Measurements from ENCODE around the gene OR2AG2.
"Not testable (repeated sequence)": the region's sequence is repeated elsewhere in the genome, so short reads cannot be mapped to it uniquely, and the experiment has no call there.

The OR2AG2 gene, protein sequence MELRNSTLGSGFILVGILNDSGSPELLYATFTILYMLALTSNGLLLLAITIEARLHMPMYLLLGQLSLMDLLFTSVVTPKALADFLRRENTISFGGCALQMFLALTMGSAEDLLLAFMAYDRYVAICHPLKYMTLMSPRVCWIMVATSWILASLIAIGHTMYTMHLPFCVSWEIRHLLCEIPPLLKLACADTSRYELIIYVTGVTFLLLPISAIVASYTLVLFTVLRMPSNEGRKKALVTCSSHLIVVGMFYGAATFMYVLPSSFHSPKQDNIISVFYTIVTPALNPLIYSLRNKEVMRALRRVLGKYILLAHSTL

DNA sequence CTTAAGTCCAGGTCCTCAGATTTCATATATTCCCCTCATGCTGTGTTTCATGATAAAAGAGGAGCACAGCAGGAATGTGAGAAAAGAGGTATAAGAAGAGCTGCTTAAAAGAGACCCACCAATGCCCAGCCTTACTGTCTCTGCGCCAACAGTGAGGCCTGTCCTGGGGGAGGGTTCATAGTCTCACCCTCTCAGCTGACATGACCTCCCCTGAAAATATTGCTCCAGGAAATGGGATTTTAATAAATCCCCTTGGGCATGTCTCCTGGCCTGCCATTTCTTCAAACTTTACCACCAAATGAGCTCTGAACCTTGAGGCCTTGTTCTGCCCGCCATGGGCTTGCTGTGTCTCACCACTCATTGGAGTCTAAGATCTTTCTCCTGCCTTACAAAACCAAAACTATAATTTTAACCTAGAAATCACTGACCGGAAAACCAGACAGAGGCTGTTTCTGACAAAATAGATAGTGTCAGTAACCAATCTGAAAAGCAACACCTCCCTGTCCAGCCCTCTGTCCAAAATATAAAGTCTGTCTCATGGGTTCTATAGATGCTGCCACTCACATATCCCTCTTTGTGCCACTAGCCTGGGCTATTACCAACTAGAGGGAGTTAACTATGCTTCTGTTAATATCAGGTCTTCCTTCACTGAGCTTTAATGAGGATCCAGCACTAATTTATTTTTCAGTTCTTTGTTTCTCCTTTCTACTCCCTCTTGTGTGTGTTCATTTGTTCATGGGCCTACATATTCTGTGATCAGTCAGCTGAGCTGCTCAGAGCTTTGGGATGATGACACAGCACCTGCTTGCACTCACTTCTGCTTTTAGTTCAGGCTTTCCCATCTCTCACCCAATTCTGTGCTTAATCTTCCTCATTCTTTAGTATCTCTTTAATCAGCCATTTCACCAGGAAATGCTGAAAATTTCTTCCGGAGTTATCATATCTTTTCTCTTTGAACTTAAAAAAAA is at the start of gene OR2AG2:
TSS of gene OR2AG2 (minus strand) at position 51 of the 968 bp plus-strand sequence. CDS start 3,019 bp downstream, outside the sequence.
- no peak for DNase-seq

DNA sequence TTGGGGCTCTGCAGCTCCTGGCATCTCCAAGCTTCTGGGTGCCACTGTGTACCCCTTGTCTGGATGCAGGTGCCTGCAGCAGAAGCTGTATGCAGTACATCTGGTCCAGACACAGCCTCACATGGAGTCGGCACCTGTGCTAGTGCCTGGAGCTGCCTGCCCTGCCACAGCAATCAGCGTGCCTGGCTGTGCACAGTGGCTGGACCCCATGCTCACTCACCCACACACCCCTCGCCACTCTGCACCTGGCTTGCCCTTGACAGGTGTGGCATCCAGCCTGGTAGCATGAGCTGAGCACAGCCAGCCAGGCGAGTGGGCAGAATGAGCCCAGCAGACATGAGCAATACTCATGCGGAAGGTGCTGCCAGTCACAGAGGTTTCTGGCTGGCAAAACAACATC is 47.2 kb upstream of the OR2AG2 start:
- no peak for DNase-seq

DNA sequence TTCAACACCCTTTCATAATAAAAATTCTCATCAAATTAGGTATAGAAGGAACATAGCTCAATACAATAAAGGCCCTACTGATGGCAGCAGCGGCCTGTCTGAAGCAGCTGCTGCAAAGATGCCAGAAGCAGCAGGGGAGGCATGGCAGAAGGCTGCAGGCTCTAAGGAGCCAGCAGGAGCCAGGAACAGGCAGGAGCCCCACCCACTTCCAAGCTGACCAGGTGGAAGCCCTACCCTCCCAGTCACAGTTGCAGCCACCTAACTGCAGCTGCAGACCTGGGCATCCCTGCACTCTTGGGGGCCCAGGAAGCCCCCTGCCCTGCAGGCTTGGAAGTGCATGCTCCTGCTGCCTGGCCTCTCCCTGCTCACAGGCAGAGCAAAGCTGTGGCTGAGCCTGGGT is 45.9 kb upstream of the OR2AG2 start:
- DNase-seq: no peak

DNA sequence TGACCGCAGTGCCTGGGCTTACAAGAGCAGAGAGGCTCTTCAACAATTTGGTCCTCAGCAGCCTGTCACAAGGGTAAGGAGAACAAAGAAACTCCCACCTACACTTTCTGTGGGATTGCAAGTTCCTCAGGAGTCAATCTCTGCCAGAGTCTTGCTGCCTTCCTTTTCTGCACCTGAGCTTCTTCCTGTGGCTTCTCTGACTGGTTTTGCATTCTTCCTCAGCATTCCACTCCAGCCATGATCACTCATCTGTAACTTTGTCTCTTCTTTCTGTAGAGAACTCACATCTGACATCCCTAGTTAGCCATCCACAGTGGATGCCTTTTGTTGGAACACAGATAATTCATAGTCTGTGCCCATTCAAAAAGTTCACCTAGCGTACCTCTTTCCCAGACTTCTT is 41.9 kb upstream of the OR2AG2 start:
- no peak for DNase-seq

DNA sequence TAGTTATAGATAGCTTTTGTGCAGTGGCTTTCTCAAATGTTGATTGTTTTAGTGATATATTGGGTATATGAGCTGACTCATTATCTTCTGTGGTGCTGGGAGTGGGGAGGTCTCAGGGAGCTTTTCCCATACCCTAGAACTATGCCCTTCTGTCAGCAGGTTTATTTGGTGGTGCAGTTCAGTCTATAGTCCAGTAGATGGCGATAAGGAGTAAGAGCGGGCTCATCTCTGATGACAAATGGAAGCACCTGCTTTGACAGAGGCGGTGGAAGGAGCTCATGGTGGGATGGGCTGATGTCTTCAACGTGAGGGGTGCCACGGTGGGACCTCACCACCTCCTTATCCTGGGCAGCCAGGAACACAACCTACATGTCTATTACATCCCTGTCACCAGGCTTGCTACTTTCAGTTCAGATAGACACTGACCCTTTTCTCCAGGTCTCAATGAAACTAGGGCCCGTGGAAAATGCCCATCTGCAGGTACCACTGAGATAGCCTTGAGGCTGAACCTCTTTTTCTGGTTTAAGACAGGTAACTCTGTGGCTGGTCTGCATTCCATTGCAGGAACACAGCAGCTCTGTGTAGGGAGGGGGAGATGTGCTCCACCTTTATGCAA is 40.7 kb upstream of the OR2AG2 start:
- peak; percentile 58 for DNase-seq

DNA sequence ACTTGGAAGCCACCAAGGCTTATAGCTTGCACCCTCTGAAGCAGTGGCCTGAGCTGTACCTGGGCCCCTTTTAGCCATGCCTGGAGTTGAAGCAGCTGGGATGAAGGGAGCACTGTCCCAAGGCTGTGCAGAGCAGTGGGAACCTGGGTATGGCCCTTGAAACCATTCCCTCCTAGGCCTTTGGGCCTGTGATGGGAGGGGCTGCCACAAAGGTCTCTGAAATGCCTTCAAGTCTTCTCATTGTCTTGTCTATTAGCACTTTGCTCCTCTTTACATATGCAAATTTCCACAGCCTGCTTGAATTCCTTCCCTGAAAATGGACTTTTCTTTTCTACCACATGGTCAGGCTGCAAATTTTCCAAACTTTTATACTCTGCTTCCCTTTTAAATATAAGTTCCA is 29.3 kb upstream of the OR2AG2 start:
- DNase-seq: not testable (repeated sequence)

DNA sequence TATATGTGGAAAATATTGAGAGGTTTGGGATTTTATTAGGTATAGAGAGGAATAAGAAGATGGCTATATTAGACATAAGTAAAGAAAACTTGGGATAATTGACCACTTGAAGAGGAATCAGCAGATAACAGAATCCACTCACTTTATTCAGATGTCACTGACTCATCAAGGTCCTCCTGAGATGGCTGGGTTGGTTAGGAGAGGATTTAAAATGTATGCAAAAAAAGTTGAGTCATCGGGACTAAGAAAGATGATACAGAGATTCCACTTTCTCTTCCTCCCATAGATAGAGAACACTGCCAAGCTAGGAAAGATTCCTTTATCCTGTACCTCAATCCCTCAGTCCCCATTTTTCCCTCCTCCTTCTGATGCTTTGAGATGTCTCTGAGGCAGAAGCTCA is 27.6 kb upstream of the OR2AG2 start, which contains the start of gene OR6A2:
TSS of gene OR6A2 (minus strand) at position 288 of the 400 bp plus-strand sequence. CDS start 3,981 bp downstream, outside the sequence.
- no peak for DNase-seq

DNA sequence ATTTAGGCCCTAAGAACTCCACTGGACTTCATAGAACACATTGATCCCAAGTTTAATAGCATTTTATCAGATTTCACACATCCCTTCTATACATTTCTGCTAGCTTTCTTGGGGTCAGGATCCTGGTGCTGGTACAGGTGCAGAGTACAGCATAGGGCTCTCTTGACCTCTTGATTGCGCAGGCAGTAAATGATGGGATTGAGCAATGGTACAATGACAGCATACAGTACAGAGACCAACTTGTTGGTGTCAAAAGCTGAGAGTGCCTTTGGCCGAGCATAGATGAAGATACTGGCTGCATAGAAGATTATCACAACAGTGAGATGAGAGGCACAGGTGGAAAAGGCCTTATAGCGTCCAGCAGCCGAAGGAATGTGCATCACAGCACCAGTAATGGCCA is 22.9 kb upstream of the OR2AG2 start:
- no peak for DNase-seq

DNA sequence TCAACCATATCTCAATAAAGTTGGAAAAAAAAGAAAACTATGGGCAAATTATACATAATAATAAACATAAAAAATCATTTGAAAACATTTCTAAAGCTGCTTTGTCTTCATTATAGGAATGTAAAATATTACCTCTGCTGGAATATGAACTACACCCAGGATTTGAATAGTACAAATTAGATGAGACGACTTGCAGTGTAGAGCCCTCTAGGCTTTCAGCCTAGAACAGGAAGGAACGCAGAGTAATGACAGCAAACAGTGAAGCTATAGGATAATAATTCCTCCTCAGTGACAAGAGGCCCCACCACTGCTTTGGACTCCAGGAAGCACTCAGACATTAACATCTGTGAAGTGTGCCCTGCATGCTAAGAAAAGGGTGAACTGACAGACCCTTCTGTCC is 18.8 kb upstream of the OR2AG2 start:
- no peak for DNase-seq

DNA sequence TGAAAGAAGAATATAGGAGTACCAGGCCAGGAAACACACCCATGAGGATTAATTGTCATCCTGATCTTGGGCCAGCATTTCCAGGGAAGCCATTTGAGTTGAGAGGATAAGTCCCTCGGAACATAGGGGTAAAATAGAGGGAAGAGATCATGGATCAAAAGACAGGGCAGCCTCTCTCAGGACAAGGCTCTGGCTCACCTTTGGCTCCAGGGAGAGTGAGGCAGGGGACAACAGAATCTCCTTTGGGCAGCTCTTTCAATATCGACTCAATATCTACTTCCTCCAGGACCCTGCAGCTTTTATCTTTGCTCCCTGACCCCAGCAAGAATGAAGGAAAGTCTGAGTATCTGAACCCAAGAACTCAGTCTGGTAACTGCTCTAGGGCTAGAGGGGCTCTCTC is 10.9 kb upstream of the OR2AG2 start, which contains the start of gene OR2AG1:
TSS of gene OR2AG1 (plus strand) at position 301 of the 400 bp plus-strand sequence. CDS start 2,018 bp downstream, outside the sequence.
- DNase-seq: no peak

DNA sequence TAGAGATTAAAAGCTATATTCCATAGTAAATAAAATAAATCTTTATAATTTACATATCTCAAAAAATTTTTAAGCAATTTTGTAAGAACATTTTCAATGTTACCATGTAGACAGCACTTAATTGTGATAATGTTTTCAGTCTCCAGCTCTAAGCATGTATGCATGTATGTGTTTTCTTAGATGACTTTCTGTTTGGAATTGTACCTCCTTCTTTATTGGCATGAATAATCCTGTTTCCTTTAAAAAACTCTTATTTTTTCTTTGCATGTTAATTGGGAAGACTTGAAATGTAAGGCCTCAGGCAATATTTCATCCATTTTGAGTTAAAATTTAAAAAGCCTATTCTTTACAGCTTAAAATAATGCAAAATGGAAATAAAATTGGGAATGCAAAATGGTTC is 9.1 kb upstream of the OR2AG2 start:
- no peak for DNase-seq

DNA sequence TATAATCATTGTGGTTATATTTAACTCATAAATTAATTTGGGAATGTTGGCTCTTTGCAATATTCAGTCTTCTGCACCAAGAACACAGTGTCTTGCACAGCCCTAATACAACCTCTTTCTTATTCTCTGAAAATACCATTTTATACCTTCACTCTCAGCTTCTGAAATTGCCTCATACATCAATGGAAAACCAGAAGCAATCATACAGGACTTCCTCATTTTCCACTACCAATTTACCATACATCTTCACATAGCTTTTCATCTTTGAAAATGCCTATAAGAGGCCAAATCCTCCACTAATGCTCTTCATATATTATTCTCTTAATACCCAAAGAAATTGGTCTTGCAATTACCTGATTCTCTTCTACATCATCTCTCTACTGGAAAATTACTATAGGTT is 6.7 kb upstream of the OR2AG2 start:
- DNase-seq: no peak

DNA sequence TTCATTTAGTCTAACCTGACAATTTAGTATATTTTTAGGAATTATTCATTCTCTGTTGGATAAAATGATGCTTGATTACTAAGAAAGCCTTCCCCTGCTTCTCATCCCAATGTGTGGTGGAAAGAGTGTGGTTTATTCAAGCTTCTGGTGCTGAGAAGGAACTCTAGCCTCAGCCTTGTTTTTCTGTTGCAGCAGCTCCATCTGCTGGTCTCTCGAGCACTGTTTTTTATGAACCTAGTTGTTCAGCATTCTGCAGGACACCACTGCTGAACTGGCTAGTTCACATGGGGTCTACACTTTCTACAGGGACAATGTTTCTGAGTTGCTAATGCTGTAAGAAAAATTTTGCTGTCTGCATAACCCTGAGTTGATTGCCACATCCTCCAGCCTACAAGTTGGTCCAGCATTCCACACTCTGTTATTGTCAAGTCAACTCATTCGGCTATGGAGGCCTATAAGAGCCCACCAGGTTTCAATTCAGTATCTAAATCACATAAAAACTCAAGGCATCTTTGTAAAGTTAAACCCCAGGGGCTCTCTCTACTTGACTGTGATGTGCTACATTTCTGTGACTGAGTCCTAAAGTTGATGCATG is 14.3 kb downstream of the OR2AG2 start:
- peak; percentile 74 for DNase-seq

DNA sequence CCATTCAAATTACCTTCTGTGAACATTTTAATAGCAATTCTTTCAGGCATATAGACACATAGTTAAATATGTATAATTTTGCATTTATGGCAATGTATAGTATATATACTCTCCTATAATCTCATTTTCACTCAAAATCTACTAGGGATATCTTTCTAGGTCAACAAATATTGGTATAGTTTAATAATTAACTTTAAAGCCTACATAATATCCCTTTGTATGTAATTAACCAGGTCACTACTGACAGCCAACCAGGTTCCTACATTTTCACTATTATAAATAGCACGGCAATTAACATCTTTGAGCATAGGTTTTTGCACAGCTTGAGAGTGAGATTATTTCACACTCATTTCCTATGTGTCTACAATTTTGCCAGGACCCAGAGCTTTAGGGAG is 15.8 kb downstream of the OR2AG2 start:
- no peak for DNase-seq

DNA sequence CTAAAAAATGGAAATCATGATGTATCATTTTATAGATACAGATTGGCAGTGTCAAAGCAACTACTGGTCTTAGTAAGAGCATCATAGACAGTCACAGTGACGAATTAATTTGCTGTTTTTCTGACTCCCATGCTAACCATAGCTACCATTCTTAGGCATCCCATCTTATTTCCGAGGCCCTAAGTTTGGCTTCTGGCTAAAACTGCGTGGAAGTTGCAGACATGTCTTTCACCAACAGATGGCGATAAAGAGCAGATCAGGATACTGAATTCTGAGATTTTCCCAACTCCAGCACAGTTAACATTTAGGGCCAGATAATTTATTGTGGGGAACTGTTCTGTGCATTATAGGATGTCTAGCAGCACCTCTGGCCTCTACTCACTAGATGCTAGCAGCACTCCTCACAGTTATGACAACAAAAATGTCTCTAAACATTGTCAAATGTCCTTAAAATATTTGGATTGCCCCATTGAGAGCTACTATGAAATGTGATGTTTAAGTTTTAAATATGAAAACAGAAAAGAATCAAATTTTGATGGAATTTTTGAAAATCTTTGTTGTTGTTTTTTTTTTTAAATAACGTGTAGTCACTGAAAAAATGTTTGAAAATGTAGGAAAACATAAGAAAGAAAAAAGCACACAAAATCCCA is 16.3 kb downstream of the OR2AG2 start:
- peak; percentile 54 for DNase-seq

DNA sequence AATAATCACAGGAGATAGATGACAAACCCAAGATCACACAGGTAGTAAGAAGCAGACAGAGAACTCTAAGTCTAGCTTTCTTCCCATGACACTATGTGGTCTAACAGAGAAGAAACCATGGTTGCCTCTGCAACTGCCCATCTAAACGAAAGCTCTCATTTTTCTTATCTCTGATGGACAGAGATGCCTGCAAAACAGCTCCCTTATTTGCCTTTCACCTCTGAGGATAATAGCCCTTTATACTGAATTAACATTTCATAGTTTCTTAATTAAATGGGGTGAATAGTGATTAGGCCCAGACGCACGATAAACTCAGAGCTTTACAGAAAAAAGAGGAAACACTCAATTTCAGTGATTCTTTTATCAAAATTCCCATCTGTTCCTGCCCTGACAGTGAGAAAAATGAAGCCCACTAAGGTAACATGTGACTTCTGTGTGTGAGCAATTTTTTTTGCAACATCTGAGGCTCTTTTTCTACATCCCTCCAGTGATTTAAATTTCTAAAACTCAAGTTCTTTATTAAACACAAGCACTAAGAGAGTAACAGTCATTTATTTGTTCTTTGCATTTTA is 24.6 kb downstream of the OR2AG2 start:
- DNase-seq: no peak

DNA sequence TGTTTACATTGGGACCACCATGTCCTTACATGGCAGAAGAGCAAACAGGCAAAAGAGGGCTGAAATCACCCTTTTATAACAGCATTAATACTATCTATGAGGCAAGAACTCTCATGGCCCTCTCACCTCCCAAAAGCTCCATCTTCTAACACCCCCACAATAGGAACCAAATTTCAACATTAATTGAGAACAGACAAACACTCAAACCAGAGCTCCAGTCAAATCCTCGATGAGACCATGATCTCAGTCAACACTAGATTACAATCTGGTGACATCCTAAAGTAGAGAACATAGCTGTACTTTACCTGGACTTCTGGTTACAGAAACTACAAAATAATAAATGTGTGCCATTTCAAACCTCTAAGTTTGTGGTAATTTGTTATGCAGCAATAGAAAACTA is 25.1 kb downstream of the OR2AG2 start:
- DNase-seq: no peak

DNA sequence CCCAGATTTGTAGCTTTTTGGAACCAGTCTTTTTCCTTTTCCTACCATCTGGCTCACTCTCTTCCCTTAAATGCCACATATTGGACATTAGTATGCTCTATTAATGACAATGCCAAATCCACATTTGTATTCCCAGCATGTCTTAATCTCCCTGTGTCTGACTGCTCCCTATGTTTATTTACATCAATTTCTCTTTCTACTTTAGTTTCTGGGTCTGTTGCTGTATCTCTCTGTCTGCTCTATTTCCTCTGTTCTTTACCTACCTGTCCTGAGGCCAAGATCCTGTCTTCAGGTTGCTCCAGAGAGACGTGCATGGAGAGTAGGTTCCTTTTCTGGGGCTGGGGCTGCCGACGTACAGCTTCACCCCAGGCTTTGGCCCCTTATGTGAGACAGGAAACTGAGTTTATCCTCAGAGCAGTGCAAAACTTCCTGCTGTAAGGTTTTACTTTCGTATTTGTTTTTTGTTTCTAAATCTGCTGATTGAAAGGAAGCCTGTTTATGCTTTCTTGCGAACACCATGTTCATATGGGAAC is 25.6 kb downstream of the OR2AG2 start:
- DNase-seq: peak; percentile 65

DNA sequence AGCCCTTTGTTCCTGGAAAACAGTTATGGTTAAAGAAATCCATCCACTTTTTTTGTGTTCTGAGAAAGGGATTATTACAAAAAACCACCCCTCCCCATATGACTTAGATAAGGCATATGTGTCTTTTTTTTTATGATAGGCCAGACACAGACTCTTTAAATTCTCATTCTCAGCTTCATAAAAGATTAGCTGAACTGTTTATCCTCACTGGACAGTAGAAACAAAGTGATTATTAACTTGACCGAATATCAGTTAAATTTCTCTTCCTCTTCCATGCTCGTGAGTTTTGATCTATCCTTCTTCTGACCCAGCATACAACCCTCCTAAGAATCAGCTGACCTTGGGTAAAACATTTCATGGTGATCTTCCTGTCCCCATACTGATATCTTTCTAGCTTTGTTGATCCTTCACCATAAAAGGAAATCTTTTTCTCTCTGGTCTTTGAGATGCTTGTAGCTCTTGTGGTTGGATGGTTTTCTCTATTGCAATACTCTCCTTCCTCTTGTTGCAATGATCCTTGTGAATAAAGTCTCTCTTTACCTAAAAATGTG is 26.2 kb downstream of the OR2AG2 start:
- peak; percentile 46 for DNase-seq

DNA sequence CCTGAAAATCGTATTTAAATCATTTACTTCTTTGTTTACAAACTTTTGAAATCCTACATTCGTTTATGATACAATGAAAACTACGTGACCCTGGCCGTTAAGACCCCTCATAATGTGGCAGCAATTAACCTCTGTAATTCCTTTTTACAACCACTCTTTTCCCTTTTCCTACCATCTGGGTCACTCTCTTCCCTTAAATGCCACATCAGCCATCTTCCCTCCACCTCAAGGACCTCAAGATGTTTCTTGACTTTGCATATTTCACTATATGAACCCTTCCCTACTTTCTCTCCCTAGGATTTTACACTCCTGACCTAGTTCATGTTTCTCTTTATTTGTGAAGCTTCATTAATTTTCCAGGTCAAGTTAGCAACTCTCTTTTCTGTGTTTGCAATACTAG is 26.8 kb downstream of the OR2AG2 start:
- no peak for DNase-seq

DNA sequence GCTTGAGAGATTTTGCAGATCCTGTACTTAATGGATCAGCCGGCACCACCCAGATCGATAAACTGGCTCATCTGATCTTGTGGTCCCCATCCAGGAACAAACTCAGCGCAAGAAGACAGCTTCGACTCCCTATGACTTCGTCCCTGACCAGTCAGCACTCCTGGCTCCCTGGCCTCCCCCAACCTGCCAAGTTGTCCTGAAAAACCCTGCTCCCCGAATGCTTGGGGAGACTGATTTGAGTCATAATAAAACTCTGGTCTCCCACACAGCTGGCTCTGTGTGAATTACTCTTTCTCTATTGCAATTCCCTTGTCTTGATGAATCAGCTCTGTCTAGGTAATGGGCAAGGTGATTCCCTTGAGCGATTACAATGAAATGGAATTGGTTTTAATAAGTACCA is 29.5 kb downstream of the OR2AG2 start:
- no peak for DNase-seq

All from CD4-positive, alpha-beta T cell treated with Interleukin-4 for 4 hours (primary cell).